Measurements from ENCODE around the gene FBXO42.

Gene FBXO42

DNA sequence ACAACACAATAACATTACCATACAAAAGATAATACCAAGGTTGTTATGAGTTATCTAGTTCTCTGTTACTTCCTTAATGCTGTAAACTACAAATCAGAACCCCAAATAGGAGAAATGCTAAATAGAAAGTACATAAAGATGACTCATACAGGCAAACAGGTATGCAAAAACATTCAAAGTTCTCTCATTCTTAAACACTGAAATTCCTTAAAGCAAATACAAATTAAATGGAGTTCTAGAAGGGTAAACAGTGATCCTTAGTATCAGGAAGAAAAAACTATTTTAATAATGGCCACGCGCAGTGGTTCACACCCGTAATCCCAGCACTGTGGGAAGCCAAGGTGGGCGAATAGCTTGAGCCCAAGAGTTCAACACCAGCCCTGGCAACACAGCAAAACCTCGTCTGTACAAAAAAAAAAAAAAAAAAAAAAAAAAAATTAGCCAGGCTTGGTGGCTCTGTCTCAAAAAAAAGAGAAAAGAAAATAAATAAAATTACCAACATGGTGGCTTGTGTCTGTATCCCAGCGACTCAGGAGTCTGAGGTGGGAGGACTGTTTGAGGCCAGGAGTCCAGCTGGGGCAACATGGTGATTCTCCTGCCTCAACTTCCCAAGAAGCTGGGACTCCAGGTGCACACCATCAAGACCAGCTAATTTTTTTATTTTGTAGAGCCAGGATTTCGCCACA is 17.5 kb downstream of the FBXO42 start:
- no peak for TF ChIP-seq CTCF (IDR thresholded peaks at IDR 0.05; ENCODE audit: low read depth, low read length)
- TF ChIP-seq MAX (IDR thresholded peaks at IDR 0.05; ENCODE audit: low read depth, low read length) = no peak
- TF ChIP-seq MYC (IDR thresholded peaks at IDR 0.05; ENCODE audit: low read depth, low read length) = no peak
- no peak for TF ChIP-seq POLR2A (IDR thresholded peaks at IDR 0.05; ENCODE audit: extremely low read depth, insufficient read length)
- H3K4me3 ChIP-seq (ENCODE audit: low read depth, low read length) = no peak overlapping the region
- no peak for DNase-seq (ENCODE audit: low read depth)

- TF ChIP-seq MYC (IDR thresholded peaks at IDR 0.05; ENCODE audit: low read depth, low read length) (no peak), CTCF (IDR thresholded peaks at IDR 0.05; ENCODE audit: low read depth, low read length) (no peak), POLR2A (IDR thresholded peaks at IDR 0.05; ENCODE audit: extremely low read depth, insufficient read length) (no peak), MAX (IDR thresholded peaks at IDR 0.05; ENCODE audit: low read depth, low read length) (no peak)
- DNase-seq (ENCODE audit: low read depth) = peak; percentile 4
- no peak overlapping the region for H3K4me3 ChIP-seq (ENCODE audit: low read depth, low read length)
Measured at GRCh38 chr1:16326833-16327404, 25.4 kb downstream of the FBXO42 start.

DNA sequence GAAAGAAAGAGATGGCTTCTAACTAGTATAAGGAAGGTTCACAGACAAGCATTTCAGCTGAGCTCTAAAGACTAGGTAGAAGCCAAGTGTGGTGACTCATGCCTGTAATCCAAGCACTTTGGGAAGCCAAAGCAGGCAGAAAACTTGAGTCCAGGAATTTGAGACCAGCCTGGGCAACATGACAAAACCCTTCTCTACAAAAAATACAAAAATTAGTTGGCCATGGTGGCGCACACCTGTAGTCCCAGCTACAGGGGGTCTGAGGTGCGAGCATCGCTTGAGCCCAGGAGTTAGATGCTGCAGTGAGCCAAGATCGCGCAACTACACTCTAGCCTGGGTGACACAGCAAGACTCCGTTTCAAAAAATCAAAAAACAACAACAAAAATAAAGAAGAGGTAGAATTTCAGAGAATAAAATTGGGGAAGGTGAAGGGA is 27.8 kb downstream of the FBXO42 start:
- no peak overlapping the region for H3K4me3 ChIP-seq (ENCODE audit: low read depth, low read length)
- no peak for TF ChIP-seq CTCF (IDR thresholded peaks at IDR 0.05; ENCODE audit: low read depth, low read length)
- TF ChIP-seq MAX (IDR thresholded peaks at IDR 0.05; ENCODE audit: low read depth, low read length) = no peak
- TF ChIP-seq POLR2A (IDR thresholded peaks at IDR 0.05; ENCODE audit: extremely low read depth, insufficient read length) = no peak
- no peak for TF ChIP-seq MYC (IDR thresholded peaks at IDR 0.05; ENCODE audit: low read depth, low read length)
- no peak for DNase-seq (ENCODE audit: low read depth)

- no peak overlapping the region for H3K4me3 ChIP-seq (ENCODE audit: low read depth, low read length)
- no peak for DNase-seq (ENCODE audit: low read depth)
- TF ChIP-seq CTCF (IDR thresholded peaks at IDR 0.05; ENCODE audit: low read depth, low read length) (no peak), MYC (IDR thresholded peaks at IDR 0.05; ENCODE audit: low read depth, low read length) (no peak)
Measured at GRCh38 chr1:16321176-16321867, 31.0 kb downstream of the FBXO42 start.

DNA sequence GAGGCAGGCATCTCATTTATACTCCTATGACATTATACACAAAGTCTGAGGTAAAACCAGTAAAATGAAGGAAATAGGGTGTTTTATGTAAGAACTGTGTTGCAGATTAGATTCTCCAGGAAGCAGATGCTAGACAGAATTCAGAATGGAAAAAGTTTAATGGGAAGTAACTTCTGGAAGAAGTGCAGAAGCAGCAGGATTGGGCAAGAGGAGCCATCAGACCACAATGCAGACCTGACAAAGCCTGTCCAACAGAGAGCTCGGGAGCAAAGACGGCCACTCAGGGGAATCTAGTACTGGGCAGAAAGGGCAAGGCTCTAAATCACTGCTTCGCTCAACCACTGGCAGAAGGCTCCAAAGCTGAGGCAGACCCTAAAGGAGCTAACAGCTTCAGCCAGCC is 33.7 kb downstream of the FBXO42 start:
- peak; percentile 9 for DNase-seq (ENCODE audit: low read depth)
- TF ChIP-seq CTCF (IDR thresholded peaks at IDR 0.05; ENCODE audit: low read depth, low read length) (no peak), MAX (IDR thresholded peaks at IDR 0.05; ENCODE audit: low read depth, low read length) (no peak), MYC (IDR thresholded peaks at IDR 0.05; ENCODE audit: low read depth, low read length) (no peak), POLR2A (IDR thresholded peaks at IDR 0.05; ENCODE audit: extremely low read depth, insufficient read length) (no peak)
- no peak overlapping the region for H3K4me3 ChIP-seq (ENCODE audit: low read depth, low read length)
